NT2/D1 (cell line): ENCODE measurements around the gene SLC9A3.

Experiments used
- SUZ12 ChIP-seq: IDR thresholded peaks from 2 replicates; pipeline ENCODE4 v1.6.1; 2011; ENCODE audit not compliant: insufficient read length, insufficient read depth; ENCODE audit errors: extremely low read depth
- YY1 ChIP-seq: IDR thresholded peaks from 2 replicates; pipeline ENCODE4 v1.6.1; 2011; ENCODE audit not compliant: insufficient read length, insufficient read depth
- ZNF274 ChIP-seq: IDR thresholded peaks from 2 replicates; pipeline ENCODE4 v1.6.1; 2011; ENCODE audit warnings: mild to moderate bottlenecking, low read depth, low read length

DNA sequence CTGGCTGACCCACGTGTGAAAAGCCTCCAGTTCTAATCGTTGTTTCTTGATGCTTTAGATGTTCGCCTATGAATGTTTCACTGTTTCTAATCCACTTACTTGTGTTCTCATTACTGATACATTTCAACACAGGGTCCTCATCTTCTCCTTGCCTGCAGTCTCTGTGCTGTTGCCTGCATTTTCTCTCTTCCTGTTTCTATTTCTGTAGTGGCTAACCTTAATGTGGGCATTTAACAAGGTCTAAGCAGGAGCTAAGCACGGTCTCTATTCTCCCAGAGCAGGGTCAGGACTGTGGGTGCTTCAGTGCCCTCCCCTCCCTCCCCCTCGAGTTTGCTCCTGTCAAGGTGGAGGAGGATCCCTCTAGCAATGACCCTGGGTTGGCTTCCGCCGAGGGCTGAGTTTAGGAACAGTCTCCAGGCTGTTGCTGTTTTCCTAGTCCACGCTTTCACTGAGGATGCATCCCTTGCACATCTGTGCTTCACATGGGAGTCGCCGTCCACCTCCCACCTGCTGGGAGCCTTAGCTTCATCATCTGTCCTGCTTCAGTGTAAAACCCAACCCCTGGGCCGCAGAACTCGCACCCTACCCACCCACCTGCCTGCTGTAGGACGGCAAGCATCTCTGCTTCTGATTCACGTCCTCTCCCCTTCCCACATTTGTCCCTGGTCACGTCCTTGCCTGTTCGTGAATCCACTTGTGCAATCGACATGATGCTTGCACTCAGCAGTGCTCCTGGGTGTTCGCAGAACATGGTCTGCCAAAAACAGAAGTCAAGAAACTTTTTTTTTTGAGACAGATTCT is 83.6 kb downstream of the SLC9A3 start:
- TF ChIP-seq YY1 (no peak), ZNF274 (no peak), SUZ12 (no peak)
